HUES6 (cell line): ENCODE results near the gene N4BP2.
"Not testable (repeated sequence)": the region's sequence is repeated elsewhere in the genome, so short reads cannot be mapped to it uniquely, and the experiment has no call there.

ENCODE experiments used
- H3K27ac ChIP-seq: 2 replicates; pipeline ENCODE4 v1.7.0; 2013; ENCODE audit warnings: low read depth, mild to moderate bottlenecking, low read length, inconsistent platforms
- H3K27me3 ChIP-seq: 2 replicates; pipeline ENCODE4 v1.6.1; 2013; ENCODE audit warnings: low read length; ENCODE audit not compliant: control insufficient read depth, insufficient read depth
- H3K36me3 ChIP-seq: 2 replicates; pipeline ENCODE4 v1.6.1; 2013; ENCODE audit warnings: low read length; ENCODE audit not compliant: control insufficient read depth, insufficient read depth
- H3K4me1 ChIP-seq: 2 replicates; pipeline ENCODE4 v1.6.1; 2013; ENCODE audit warnings: low read length; ENCODE audit not compliant: control insufficient read depth, insufficient read depth
- H3K4me3 ChIP-seq: 2 replicates; pipeline ENCODE4 v1.5.1; 2013; ENCODE audit warnings: low read depth, low read length
- H3K9ac ChIP-seq: one replicate; pipeline ENCODE4 v1.6.1; 2013; ENCODE audit warnings: mild to moderate bottlenecking, low read length
- H3K9me3 ChIP-seq: 2 replicates; pipeline ENCODE4 v1.6.1; 2013; ENCODE audit warnings: low read depth, low read length; ENCODE audit not compliant: control insufficient read depth, insufficient read depth

N4BP2 gene

GRCh38 chr4:40087799-40088366 is 31.2 kb downstream of the N4BP2 start:
- Histone ChIP-seq H3K4me1 (no peaks in the 10 kb centered on the region), H3K36me3 (no peaks in the 10 kb centered on the region), H3K4me3 (no peak overlapping the region), H3K9me3 (no peaks in the 10 kb centered on the region), H3K27me3 (no peaks in the 10 kb centered on the region), H3K9ac (no peak overlapping the region), H3K27ac (no peak overlapping the region)

GRCh38 chr4:40093400-40093799 is 36.8 kb downstream of the N4BP2 start:
- not testable (repeated sequence) for H3K4me1 ChIP-seq, H3K36me3 ChIP-seq, H3K9me3 ChIP-seq, H3K27me3 ChIP-seq, H3K9ac ChIP-seq, H3K27ac ChIP-seq, H3K4me3 ChIP-seq

DNA sequence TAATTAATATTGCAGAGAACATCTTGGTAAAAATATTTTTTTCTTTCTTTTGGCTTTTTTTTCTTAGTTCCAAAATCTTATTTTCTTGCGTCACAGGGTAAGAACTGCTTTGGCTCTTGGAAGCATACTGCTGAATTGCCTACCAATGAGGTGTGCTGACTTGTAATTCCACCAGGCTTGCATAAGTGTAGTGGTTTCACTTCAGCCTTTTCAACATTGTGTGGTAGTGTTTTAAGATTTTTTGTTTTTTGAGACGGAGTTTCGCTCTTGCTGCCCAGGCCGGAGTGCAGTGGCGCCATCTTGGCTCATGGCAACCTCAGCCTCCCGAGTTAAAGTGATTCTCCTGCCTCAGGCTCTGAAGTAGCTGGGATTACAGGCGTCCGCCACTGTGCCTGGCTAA is 42.4 kb downstream of the N4BP2 start:
- H3K9me3 ChIP-seq, result no peaks in the 10 kb centered on the region
- H3K9ac ChIP-seq, result no peak overlapping the region
- H3K36me3 ChIP-seq, result peaks cover 17% of the 10 kb centered on the region
- no peaks in the 10 kb centered on the region for H3K4me1 ChIP-seq
- H3K27me3 ChIP-seq, result no peaks in the 10 kb centered on the region
- no peak overlapping the region for H3K4me3 ChIP-seq
- no peak overlapping the region for H3K27ac ChIP-seq

- H3K9ac ChIP-seq, H3K4me1 ChIP-seq, H3K9me3 ChIP-seq, H3K27ac ChIP-seq, H3K4me3 ChIP-seq, H3K27me3 ChIP-seq: not testable (repeated sequence)
- peaks cover 35% of the 10 kb centered on the region for H3K36me3 ChIP-seq
These were observed 50.5 kb downstream of the N4BP2 start for GRCh38 chr4:40107150-40107549.

DNA sequence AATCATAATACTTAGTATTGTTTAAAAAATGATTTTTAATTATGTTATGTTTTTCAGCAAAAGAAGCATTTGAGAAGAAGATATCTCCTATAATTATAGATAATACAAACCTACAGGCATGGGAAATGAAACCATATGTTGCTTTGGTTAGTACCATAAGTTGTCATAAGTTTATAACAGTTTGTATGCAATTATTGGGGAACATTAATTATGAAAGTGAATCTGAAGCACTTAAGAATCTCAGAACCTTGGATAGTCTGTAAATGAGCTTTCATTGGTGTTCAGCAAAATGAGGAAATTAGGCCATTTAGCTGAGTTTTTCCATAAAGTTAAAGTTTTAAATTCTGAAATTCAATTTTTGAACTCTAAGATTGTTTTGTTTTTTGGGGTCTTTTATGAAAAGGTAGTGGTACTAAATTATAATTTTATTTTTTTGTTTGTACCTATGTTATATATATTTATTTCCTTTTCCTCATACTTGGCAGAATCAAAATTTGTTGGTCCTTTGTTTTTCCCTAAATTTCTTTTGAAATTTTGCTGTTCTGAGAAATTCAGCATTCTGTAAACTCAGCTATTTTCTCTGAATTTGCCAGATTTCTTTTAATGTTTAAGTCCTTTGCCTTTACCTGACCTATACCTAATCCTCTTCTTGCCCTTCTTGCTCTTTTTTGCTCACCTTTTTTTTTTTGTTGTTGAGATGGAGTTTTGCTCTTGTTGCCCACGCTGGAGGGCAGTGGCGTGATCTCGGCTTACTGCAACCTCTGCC is 55.6 kb downstream of the N4BP2 start:
- H3K9ac ChIP-seq, result no peak overlapping the region
- H3K9me3 ChIP-seq, result no peaks in the 10 kb centered on the region
- H3K36me3 ChIP-seq, result peaks cover 30% of the 10 kb centered on the region
- H3K27ac ChIP-seq, result no peak overlapping the region
- no peaks in the 10 kb centered on the region for H3K27me3 ChIP-seq
- H3K4me1 ChIP-seq, result no peaks in the 10 kb centered on the region
- no peak overlapping the region for H3K4me3 ChIP-seq

DNA sequence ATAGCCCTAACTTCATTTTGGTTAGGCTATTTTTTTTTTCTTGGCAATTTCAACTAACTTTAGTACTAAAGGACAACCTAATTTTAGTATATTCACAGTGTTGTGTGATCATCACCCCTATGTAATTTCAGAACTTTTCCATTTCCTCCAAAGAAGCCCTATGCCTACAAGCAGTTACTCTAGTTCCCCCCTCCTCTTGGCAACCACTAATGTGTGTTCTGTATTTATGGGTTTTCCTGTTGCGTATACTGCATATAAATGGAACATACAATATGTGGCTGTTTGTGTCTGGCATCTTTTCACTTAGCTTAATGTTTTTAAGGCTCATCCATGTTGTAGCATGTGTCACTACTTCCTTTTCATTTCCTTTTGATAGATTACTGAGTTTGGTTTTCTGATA is 57.6 kb downstream of the N4BP2 start:
- Histone ChIP-seq H3K27me3 (no peaks in the 10 kb centered on the region), H3K36me3 (peaks cover 28% of the 10 kb centered on the region), H3K4me3 (no peak overlapping the region), H3K4me1 (peaks cover 9% of the 10 kb centered on the region), H3K9ac (no peak overlapping the region), H3K27ac (no peak overlapping the region), H3K9me3 (no peaks in the 10 kb centered on the region)

DNA sequence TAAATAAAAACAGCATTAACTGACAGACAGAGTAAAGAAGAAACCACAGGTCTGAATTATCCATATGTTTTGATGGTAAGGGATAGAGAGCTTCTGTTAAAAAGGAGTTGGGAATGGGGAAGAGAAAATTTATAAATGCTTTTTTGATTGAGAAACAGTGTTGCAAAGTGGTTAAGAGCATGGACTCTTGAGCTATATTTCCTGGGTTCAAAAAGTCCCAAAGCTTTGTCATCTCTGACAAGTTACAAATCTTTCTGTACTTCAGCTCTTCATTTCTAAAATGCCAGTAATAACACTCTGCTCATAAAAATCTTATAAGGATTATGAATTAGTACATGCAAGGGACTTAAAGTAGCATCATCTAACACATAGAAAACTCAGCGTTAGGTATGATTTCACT is 62.2 kb downstream of the N4BP2 start:
- Histone ChIP-seq H3K9me3 (no peaks in the 10 kb centered on the region), H3K27ac (no peak overlapping the region), H3K36me3 (peaks cover 26% of the 10 kb centered on the region), H3K27me3 (no peaks in the 10 kb centered on the region), H3K4me3 (no peak overlapping the region), H3K4me1 (peaks cover 28% of the 10 kb centered on the region), H3K9ac (no peak overlapping the region)

GRCh38 chr4:40119344-40119743 is 62.7 kb downstream of the N4BP2 start:
- no peak overlapping the region for H3K9ac ChIP-seq
- H3K27me3 ChIP-seq, result no peaks in the 10 kb centered on the region
- peaks cover 28% of the 10 kb centered on the region for H3K4me1 ChIP-seq
- no peak overlapping the region for H3K27ac ChIP-seq
- no peak overlapping the region for H3K4me3 ChIP-seq
- H3K9me3 ChIP-seq, result no peaks in the 10 kb centered on the region
- peaks cover 28% of the 10 kb centered on the region for H3K36me3 ChIP-seq

DNA sequence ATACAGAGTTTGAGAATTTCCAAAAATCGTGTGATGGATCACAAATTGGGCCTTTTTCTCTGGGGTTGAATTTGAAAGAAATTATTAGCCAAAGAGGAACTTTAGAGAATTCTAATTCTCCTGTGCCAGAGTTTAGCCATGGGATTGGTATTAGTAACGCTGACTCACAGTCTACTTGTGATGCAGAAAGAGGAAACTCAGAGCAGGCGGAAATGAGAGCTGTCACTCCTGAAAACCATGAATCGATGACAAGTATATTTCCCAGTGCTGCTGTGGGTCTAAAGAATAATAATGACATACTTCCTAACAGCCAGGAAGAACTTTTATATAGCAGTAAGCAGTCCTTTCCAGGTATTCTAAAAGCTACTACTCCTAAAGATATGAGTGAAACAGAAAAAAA is 64.9 kb downstream of the N4BP2 start:
- Histone ChIP-seq H3K9me3 (no peaks in the 10 kb centered on the region), H3K36me3 (peaks cover 42% of the 10 kb centered on the region), H3K27ac (no peak overlapping the region), H3K4me1 (peaks cover 28% of the 10 kb centered on the region), H3K27me3 (no peaks in the 10 kb centered on the region), H3K4me3 (no peak overlapping the region), H3K9ac (no peak overlapping the region)

DNA sequence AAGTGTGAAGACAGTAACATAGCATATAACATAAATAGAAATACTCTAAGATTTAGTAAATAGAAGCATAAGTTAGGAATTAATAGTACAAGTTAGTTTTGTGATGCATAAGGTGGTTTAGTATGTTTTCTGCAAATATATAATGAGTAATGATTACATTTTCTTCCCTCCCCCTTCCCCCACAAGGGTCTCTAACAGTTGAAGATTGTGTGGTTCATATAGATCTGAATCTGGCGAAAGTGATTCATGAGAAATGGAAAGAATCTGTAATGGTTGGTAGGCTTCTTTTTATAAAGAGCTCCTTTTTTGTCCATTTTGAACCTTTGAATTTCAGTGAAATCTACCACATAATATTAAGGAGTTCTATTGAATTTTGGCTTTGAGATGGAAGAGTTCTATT is 66.3 kb downstream of the N4BP2 start:
- peaks cover 42% of the 10 kb centered on the region for H3K36me3 ChIP-seq
- no peaks in the 10 kb centered on the region for H3K9me3 ChIP-seq
- H3K4me3 ChIP-seq, result no peak overlapping the region
- H3K27ac ChIP-seq, result no peak overlapping the region
- H3K9ac ChIP-seq, result no peak overlapping the region
- peaks cover 28% of the 10 kb centered on the region for H3K4me1 ChIP-seq
- no peaks in the 10 kb centered on the region for H3K27me3 ChIP-seq

- Histone ChIP-seq H3K27me3 (no peaks in the 10 kb centered on the region), H3K9me3 (no peaks in the 10 kb centered on the region), H3K27ac (no peak overlapping the region), H3K4me3 (no peak overlapping the region), H3K4me1 (peaks cover 15% of the 10 kb centered on the region; the same call in 1 of the 2 replicates), H3K36me3 (peaks cover 42% of the 10 kb centered on the region), H3K9ac (no peak overlapping the region)
These were observed 68.0 kb downstream of the N4BP2 start for GRCh38 chr4:40124690-40125089.
